ENCODE measurements around the gene TBC1D2. TPM values are rescaled to one million over a fixed set of nuclear protein-coding genes. Genes with fewer than 3 reads are reported as not detected.

TBC1D2 gene
- total and polyA plus RNA-seq, 2 experiments from 2014 or later: 3.7 to 6.8 TPM

DNA sequence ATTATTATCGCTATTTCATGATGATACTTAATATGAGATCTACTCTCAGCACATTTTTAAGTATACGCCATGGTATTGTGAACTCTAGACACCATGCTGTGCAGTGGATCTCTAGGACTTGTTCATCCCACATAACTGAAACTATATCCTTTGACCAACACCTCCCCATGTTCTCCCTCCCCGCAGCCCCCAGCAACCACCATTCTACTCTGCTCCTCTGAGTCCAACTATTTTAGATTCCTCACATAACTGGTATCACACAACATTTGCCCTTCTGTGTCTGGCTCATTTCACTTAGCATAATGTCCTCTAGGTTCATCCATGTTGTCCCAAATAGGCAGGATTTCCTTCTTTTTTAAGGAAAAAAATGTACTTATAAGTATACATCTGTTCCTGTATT lies 6.6 kb upstream of the TBC1D2 start:
- Mint-ChIP-seq H3K4me1 (peaks cover 19% of the 10 kb centered on the region), H3K36me3 (ENCODE audit: low read depth) (no peaks in the 10 kb centered on the region), H3K27ac (no peak overlapping the region), H3K9me3 (no peaks in the 10 kb centered on the region), H3K27me3 (ENCODE audit: insufficient read depth, low read depth, poor library complexity) (no peaks in the 10 kb centered on the region), H3K4me3 (no peak overlapping the region)
- Histone ChIP-seq H2AFZ (no peak overlapping the region), H3K9me2 (ENCODE audit: insufficient read depth) (no peaks in the 10 kb centered on the region), H3K27ac (ENCODE audit: low read depth) (no peak overlapping the region), H3K79me2 (replicated peaks; ENCODE audit: insufficient read depth) (no peaks in the 10 kb centered on the region), H3K4me3 (no peak overlapping the region), H3K27me3 (ENCODE audit: insufficient read depth) (no peaks in the 10 kb centered on the region), H4K20me1 (replicated peaks; ENCODE audit: insufficient read depth) (no peaks in the 10 kb centered on the region), H3K4me1 (ENCODE audit: insufficient read depth) (peaks cover 8% of the 10 kb centered on the region; the same call in 1 of the 2 replicates), H3K4me2 (no peak overlapping the region), H3F3A (replicated peaks; ENCODE audit: low read depth) (no peaks in the 10 kb centered on the region), H3K36me3 (ENCODE audit: insufficient read depth) (no peaks in the 10 kb centered on the region)
- TF ChIP-seq, protein P1, sequence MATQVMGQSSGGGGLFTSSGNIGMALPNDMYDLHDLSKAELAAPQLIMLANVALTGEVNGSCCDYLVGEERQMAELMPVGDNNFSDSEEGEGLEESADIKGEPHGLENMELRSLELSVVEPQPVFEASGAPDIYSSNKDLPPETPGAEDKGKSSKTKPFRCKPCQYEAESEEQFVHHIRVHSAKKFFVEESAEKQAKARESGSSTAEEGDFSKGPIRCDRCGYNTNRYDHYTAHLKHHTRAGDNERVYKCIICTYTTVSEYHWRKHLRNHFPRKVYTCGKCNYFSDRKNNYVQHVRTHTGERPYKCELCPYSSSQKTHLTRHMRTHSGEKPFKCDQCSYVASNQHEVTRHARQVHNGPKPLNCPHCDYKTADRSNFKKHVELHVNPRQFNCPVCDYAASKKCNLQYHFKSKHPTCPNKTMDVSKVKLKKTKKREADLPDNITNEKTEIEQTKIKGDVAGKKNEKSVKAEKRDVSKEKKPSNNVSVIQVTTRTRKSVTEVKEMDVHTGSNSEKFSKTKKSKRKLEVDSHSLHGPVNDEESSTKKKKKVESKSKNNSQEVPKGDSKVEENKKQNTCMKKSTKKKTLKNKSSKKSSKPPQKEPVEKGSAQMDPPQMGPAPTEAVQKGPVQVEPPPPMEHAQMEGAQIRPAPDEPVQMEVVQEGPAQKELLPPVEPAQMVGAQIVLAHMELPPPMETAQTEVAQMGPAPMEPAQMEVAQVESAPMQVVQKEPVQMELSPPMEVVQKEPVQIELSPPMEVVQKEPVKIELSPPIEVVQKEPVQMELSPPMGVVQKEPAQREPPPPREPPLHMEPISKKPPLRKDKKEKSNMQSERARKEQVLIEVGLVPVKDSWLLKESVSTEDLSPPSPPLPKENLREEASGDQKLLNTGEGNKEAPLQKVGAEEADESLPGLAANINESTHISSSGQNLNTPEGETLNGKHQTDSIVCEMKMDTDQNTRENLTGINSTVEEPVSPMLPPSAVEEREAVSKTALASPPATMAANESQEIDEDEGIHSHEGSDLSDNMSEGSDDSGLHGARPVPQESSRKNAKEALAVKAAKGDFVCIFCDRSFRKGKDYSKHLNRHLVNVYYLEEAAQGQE (IDR thresholded peaks at IDR 0.05; ENCODE audit: unreplicated experiment): no peak
- TF ChIP-seq POLR2AphosphoS5 (IDR thresholded peaks at IDR 0.05; ENCODE audit: low read depth) (no peak), CREB1 (CRISPR knock-in tag; IDR thresholded peaks at IDR 0.05; ENCODE audit: low read depth) (no peak), NANOG (IDR thresholded peaks at IDR 0.05; ENCODE audit: borderline replicate concordance) (no peak), ZNF331 (CRISPR knock-in tag; IDR thresholded peaks at IDR 0.05; ENCODE audit: low read depth) (no peak), EZH2phosphoT487 (IDR thresholded peaks at IDR 0.05; ENCODE audit: unreplicated experiment) (no peak), JUNB (IDR thresholded peaks at IDR 0.05; ENCODE audit: unreplicated experiment) (no peak), ZNF114 (CRISPR knock-in tag; IDR thresholded peaks at IDR 0.05) (no peak), EZH2 (IDR thresholded peaks at IDR 0.05; ENCODE audit: low read depth, unreplicated experiment) (no peak), STAT1 (IDR thresholded peaks at IDR 0.05; ENCODE audit: unreplicated experiment) (no peak)
- TF ChIP-seq, protein P2, sequence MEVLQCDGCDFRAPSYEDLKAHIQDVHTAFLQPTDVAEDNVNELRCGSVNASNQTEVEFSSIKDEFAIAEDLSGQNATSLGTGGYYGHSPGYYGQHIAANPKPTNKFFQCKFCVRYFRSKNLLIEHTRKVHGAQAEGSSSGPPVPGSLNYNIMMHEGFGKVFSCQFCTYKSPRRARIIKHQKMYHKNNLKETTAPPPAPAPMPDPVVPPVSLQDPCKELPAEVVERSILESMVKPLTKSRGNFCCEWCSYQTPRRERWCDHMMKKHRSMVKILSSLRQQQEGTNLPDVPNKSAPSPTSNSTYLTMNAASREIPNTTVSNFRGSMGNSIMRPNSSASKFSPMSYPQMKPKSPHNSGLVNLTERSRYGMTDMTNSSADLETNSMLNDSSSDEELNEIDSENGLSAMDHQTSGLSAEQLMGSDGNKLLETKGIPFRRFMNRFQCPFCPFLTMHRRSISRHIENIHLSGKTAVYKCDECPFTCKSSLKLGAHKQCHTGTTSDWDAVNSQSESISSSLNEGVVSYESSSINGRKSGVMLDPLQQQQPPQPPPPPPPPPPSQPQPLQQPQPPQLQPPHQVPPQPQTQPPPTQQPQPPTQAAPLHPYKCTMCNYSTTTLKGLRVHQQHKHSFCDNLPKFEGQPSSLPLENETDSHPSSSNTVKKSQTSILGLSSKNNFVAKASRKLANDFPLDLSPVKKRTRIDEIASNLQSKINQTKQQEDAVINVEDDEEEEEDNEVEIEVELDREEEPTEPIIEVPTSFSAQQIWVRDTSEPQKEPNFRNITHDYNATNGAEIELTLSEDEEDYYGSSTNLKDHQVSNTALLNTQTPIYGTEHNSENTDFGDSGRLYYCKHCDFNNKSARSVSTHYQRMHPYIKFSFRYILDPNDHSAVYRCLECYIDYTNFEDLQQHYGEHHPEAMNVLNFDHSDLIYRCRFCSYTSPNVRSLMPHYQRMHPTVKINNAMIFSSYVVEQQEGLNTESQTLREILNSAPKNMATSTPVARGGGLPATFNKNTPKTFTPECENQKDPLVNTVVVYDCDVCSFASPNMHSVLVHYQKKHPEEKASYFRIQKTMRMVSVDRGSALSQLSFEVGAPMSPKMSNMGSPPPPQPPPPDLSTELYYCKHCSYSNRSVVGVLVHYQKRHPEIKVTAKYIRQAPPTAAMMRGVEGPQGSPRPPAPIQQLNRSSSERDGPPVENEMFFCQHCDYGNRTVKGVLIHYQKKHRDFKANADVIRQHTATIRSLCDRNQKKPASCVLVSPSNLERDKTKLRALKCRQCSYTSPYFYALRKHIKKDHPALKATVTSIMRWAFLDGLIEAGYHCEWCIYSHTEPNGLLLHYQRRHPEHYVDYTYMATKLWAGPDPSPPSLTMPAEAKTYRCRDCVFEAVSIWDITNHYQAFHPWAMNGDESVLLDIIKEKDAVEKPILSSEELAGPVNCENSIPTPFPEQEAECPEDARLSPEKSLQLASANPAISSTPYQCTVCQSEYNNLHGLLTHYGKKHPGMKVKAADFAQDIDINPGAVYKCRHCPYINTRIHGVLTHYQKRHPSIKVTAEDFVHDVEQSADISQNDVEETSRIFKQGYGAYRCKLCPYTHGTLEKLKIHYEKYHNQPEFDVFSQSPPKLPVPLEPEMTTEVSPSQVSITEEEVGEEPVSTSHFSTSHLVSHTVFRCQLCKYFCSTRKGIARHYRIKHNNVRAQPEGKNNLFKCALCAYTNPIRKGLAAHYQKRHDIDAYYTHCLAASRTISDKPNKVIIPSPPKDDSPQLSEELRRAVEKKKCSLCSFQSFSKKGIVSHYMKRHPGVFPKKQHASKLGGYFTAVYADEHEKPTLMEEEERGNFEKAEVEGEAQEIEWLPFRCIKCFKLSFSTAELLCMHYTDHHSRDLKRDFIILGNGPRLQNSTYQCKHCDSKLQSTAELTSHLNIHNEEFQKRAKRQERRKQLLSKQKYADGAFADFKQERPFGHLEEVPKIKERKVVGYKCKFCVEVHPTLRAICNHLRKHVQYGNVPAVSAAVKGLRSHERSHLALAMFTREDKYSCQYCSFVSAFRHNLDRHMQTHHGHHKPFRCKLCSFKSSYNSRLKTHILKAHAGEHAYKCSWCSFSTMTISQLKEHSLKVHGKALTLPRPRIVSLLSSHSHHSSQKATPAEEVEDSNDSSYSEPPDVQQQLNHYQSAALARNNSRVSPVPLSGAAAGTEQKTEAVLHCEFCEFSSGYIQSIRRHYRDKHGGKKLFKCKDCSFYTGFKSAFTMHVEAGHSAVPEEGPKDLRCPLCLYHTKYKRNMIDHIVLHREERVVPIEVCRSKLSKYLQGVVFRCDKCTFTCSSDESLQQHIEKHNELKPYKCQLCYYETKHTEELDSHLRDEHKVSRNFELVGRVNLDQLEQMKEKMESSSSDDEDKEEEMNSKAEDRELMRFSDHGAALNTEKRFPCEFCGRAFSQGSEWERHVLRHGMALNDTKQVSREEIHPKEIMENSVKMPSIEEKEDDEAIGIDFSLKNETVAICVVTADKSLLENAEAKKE (CRISPR knock-in tag; IDR thresholded peaks at IDR 0.05): no peak
- TF ChIP-seq, protein P3, sequence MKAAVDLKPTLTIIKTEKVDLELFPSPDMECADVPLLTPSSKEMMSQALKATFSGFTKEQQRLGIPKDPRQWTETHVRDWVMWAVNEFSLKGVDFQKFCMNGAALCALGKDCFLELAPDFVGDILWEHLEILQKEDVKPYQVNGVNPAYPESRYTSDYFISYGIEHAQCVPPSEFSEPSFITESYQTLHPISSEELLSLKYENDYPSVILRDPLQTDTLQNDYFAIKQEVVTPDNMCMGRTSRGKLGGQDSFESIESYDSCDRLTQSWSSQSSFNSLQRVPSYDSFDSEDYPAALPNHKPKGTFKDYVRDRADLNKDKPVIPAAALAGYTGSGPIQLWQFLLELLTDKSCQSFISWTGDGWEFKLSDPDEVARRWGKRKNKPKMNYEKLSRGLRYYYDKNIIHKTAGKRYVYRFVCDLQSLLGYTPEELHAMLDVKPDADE (IDR thresholded peaks at IDR 0.05): no peak
- TF ChIP-seq, protein P4, sequence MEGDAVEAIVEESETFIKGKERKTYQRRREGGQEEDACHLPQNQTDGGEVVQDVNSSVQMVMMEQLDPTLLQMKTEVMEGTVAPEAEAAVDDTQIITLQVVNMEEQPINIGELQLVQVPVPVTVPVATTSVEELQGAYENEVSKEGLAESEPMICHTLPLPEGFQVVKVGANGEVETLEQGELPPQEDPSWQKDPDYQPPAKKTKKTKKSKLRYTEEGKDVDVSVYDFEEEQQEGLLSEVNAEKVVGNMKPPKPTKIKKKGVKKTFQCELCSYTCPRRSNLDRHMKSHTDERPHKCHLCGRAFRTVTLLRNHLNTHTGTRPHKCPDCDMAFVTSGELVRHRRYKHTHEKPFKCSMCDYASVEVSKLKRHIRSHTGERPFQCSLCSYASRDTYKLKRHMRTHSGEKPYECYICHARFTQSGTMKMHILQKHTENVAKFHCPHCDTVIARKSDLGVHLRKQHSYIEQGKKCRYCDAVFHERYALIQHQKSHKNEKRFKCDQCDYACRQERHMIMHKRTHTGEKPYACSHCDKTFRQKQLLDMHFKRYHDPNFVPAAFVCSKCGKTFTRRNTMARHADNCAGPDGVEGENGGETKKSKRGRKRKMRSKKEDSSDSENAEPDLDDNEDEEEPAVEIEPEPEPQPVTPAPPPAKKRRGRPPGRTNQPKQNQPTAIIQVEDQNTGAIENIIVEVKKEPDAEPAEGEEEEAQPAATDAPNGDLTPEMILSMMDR (conservative IDR thresholded peaks at IDR 0.05; ENCODE audit: low read depth in 2 of 2): no peak
- ATAC-seq: no peak
- no peak for DNase-seq (ENCODE audit: low spot score)
